Smooth muscle cell (in vitro differentiated cells): ENCODE data around the gene NDUFS2. TPM values are rescaled to one million over a fixed set of nuclear protein-coding genes. Genes with fewer than 3 reads are reported as not detected.
A peak's percentile ranks its signal among the peaks of the same experiment; 100 is the strongest.

Source experiments
- DNase-seq: peaks from one replicate; lab custom pipeline; 2025; ENCODE audit not compliant: unreplicated experiment; lab: John Stamatoyannopoulos, UW
- H2AFZ ChIP-seq: fragments of 200-600 bp; sonication (generic); 2 replicates; pipeline ENCODE4 v1.6.0; 2016; ENCODE audit warnings: antibody characterized with exemption, low read depth, mild to moderate bottlenecking
- H3F3A ChIP-seq: fragments of 200-600 bp; sonication (generic); 2 replicates; pipeline ENCODE4 v1.6.0; 2017; ENCODE audit warnings: antibody characterized with exemption, low read depth
- H3K27ac ChIP-seq: fragments of 200-600 bp; sonication (generic); 2 replicates; pipeline ENCODE4 v1.5.1; 2016; ENCODE audit warnings: low read depth, mild to moderate bottlenecking
- H3K27me3 ChIP-seq: fragments of 200-600 bp; sonication (generic); 2 replicates; pipeline ENCODE4 v1.6.1; 2016; ENCODE audit warnings: low read depth, mild to moderate bottlenecking
- H3K36me3 ChIP-seq: fragments of 200-600 bp; sonication (generic); 2 replicates; pipeline ENCODE4 v1.5.1; 2016; ENCODE audit warnings: low read depth
- H3K4me1 ChIP-seq: fragments of 200-600 bp; sonication (generic); 2 replicates; pipeline ENCODE4 v1.5.1; 2016; ENCODE audit warnings: low read depth
- H3K4me2 ChIP-seq: fragments of 200-600 bp; sonication (generic); 2 replicates; pipeline ENCODE4 v1.6.0; 2016; ENCODE audit warnings: mild to moderate bottlenecking
- H3K4me3 ChIP-seq: fragments of 200-600 bp; sonication (generic); 2 replicates; pipeline ENCODE4 v1.5.1; 2016; ENCODE audit warnings: mild to moderate bottlenecking
- H3K79me2 ChIP-seq: fragments of 200-600 bp; sonication (generic); 2 replicates; pipeline ENCODE4 v1.6.0; 2016; ENCODE audit warnings: low read depth, mild to moderate bottlenecking
- H3K9ac ChIP-seq: fragments of 200-600 bp; sonication (generic); 2 replicates; pipeline ENCODE4 v1.6.0; 2016; ENCODE audit warnings: low read depth
- H3K9me3 ChIP-seq: fragments of 200-600 bp; sonication (generic); replicated peaks from 2 replicates; pipeline ENCODE4 v1.5.1; 2016; ENCODE audit warnings: low read depth
- H4K20me1 ChIP-seq: fragments of 200-600 bp; sonication (generic); 2 replicates; pipeline ENCODE4 v1.6.0; 2016; ENCODE audit warnings: low read depth
- WGBS: methylation state at CpG from one replicate; pipeline ENCODE4 v1.1.7; 2016; ENCODE audit warnings: low lambda C conversion rate; 5-methylcytosine and 5-hydroxymethylcytosine counted together
- polyA plus RNA-seq: library from polyadenylated mRNA; unstranded; fragments of >200 nt; fragmentation: Nextera tagmentation; extraction: Ambion mirVana; gene quantifications from 2 replicates; pipeline ENCODE4 v1.2.1, GENCODE V29; 2016
- total RNA-seq: library from RNA; depleted of rRNA; stranded (reverse); fragments of >200 nt; gene quantifications from 2 replicates; pipeline ENCODE4 v1.2.3, GENCODE V29; 2014
- TF ChIP-seq, protein P1 (sequence below): fragments of 200-600 bp; sonication (generic); IDR thresholded peaks from 2 replicates; pipeline ENCODE4 v1.5.1; 2017; ENCODE audit warnings: borderline replicate concordance, mild to moderate bottlenecking, antibody characterized with exemption; ENCODE audit not compliant: insufficient read depth, poor library complexity, severe bottlenecking

The NDUFS2 gene
- total and polyA plus RNA-seq, 2 experiments from 2014 or later, result 58.1 to 139 TPM

DNA sequence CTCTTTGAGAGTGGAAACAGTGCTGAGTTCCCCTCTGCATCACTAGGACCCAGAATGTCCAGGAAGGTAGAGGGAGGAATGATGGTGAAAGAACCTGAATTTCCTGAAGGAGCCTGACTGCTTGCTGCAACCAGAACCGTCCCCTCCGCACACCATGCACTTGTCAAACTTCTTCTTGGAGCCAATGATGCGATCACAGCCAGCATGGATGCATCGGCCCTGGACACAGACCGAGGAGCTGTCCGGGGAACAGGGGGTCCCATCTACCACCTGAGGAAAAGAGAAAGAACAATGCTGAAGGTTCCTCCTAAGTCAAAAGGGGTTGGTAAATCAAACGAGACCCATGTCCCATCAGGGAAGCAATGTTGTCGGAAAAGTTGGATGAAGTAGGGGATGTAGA, 10.2 kb upstream of the NDUFS2 start:
- no peak for DNase-seq
- 91% methylated on average over 8 of the region's 8 CpGs for WGBS
- Histone ChIP-seq H4K20me1 (no peaks in the 10 kb centered on the region), H3K4me2 (no peak overlapping the region), H3K9ac (no peak overlapping the region), H2AFZ (no peak overlapping the region), H3K9me3 (no peaks in the 10 kb centered on the region), H3F3A (no peaks in the 10 kb centered on the region), H3K4me3 (no peak overlapping the region), H3K27me3 (no peaks in the 10 kb centered on the region), H3K79me2 (peaks cover 6% of the 10 kb centered on the region), H3K36me3 (no peaks in the 10 kb centered on the region), H3K4me1 (peaks cover 10% of the 10 kb centered on the region), H3K27ac (no peak overlapping the region)
- TF ChIP-seq, protein P1, sequence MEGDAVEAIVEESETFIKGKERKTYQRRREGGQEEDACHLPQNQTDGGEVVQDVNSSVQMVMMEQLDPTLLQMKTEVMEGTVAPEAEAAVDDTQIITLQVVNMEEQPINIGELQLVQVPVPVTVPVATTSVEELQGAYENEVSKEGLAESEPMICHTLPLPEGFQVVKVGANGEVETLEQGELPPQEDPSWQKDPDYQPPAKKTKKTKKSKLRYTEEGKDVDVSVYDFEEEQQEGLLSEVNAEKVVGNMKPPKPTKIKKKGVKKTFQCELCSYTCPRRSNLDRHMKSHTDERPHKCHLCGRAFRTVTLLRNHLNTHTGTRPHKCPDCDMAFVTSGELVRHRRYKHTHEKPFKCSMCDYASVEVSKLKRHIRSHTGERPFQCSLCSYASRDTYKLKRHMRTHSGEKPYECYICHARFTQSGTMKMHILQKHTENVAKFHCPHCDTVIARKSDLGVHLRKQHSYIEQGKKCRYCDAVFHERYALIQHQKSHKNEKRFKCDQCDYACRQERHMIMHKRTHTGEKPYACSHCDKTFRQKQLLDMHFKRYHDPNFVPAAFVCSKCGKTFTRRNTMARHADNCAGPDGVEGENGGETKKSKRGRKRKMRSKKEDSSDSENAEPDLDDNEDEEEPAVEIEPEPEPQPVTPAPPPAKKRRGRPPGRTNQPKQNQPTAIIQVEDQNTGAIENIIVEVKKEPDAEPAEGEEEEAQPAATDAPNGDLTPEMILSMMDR, result no peak

DNA sequence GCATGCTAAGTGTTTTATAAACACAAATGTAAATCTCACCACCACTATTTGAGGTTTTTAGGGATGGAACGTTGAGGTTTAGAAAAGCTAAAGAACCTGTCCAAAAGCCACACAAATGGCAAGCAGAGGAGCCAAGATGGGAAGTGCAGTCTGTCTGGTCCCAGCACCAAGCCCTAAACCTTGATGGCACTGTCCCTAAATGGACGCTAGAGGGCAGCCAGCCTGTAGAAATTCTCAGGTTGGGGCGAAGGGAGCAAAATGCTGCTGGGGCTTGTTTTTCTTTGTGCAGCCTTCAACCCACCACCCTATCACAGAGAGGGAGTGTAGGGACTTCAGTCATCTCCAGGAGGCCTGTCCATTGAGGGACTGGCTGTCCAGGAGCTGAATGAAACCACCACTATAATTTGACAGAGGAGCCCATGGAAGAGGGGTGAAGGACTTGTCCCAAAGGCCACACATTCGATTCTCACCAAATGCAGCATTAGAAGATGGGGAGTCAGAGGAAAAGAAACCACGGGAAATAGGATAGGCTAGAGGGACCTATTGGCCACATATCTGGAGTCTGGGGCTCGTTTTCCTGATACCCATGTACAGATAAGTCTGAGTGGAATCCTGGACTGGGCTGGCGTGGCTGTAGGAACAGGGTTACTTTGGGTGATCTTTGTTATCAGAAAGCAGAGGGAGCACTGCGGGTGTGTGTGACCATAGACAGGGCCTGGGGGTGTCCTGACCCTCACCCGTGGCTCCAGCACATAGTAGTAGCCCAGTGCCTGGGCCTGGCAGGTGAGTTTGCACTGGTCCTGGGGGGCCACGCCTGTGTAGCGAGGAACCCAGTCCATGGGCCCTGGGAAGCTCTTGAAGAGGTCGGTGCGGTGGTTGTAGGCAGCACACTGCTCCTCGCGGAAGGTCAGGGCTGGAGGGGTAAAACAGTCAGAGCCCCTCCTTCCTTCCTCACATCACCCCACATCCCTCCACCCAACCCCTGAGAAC, 9.4 kb upstream of the NDUFS2 start:
- TF ChIP-seq, protein P1, result peak; percentile 78
- H3K36me3 ChIP-seq, result no peaks in the 10 kb centered on the region
- H3K27ac ChIP-seq, result no peak overlapping the region
- no peaks in the 10 kb centered on the region for H3K27me3 ChIP-seq
- no peaks in the 10 kb centered on the region for H3K9me3 ChIP-seq
- no peak for DNase-seq
- H3K79me2 ChIP-seq, result peaks cover 6% of the 10 kb centered on the region
- 63% methylated on average over 13 of the region's 15 CpGs for WGBS
- H3K4me1 ChIP-seq, result peaks cover 18% of the 10 kb centered on the region
- no peaks in the 10 kb centered on the region for H4K20me1 ChIP-seq
- H3K4me3 ChIP-seq, result no peak overlapping the region
- H3F3A ChIP-seq, result peaks cover 7% of the 10 kb centered on the region
- H3K9ac ChIP-seq, result no peak overlapping the region
- H2AFZ ChIP-seq, result no peak overlapping the region
- H3K4me2 ChIP-seq, result no peak overlapping the region

DNA sequence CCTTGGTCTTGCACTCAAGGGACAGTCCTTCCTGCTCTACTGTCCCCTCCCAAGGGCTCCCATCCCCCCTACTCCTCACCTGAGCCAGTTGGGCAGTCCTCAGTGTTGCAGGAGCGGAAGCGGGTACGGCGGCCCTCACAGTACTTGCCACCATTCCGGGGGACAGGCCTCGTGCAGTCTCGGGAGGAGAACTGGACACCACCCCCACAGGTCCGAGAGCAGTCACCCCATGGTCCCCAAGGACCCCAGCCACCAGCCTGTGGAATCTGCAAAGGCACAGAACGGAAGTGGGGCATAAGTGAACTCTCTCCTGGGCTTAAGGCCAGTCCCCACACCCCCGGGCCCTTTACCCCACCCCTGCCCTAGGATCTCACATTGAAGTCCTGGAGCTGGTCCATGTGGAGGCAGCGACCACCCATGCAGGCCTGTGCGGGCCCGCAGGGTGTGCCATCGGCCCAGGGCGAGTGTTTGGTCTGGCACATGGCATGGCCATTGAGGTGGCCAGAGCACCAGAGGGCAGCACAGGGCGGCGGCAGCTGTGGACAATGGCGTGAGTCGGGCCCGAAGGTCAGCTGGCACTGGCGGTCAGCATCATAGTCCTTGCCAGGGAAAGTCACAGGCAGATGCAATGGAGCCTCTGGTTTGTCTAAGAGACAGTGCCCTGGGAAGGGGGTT, 8.5 kb upstream of the NDUFS2 start:
- no peak overlapping the region for H2AFZ ChIP-seq

More for the DNA sequence above, 8.5 kb upstream of the NDUFS2 start:
- TF ChIP-seq, protein P1, result no peak
- Histone ChIP-seq H3K36me3 (no peaks in the 10 kb centered on the region), H3K4me2 (no peak overlapping the region), H3K79me2 (peaks cover 6% of the 10 kb centered on the region), H3F3A (peaks cover 7% of the 10 kb centered on the region), H3K9ac (no peak overlapping the region), H3K4me1 (peaks cover 23% of the 10 kb centered on the region), H3K27ac (no peak overlapping the region), H4K20me1 (no peaks in the 10 kb centered on the region), H3K27me3 (no peaks in the 10 kb centered on the region), H3K9me3 (no peaks in the 10 kb centered on the region), H3K4me3 (no peak overlapping the region)
- WGBS, result 97% methylated on average over 21 of the region's 21 CpGs
- no peak for DNase-seq
